Measurements from ENCODE around the gene CNTN5.

DNA sequence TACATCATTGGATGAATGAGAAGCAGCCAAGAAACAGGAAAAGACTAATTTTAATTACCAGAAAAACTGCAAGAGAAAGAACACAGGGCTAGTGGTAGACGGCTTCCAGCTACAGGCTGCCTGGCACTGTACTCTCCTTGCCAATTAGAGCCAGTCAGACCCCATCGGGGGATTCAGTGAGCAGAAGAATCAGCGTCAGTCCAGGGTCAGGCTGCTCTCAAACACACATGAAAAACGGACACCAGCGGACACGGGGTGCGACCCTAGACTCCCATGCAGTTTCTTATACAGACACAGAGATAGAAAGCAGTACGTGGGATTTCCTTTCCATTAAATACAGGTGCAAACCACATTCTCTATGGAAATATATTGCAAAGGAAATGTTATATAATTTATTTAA is 1.1 kb upstream of the CNTN5 start:
- no peak for TF ChIP-seq ZFP3 (CRISPR knock-in tag; IDR thresholded peaks at IDR 0.05)
- TF ChIP-seq PPARA (CRISPR knock-in tag; IDR thresholded peaks at IDR 0.05; ENCODE audit: borderline replicate concordance) = no peak
- no peak for TF ChIP-seq SNAI2 (CRISPR knock-in tag; IDR thresholded peaks at IDR 0.05)
- TF ChIP-seq, protein P1, sequence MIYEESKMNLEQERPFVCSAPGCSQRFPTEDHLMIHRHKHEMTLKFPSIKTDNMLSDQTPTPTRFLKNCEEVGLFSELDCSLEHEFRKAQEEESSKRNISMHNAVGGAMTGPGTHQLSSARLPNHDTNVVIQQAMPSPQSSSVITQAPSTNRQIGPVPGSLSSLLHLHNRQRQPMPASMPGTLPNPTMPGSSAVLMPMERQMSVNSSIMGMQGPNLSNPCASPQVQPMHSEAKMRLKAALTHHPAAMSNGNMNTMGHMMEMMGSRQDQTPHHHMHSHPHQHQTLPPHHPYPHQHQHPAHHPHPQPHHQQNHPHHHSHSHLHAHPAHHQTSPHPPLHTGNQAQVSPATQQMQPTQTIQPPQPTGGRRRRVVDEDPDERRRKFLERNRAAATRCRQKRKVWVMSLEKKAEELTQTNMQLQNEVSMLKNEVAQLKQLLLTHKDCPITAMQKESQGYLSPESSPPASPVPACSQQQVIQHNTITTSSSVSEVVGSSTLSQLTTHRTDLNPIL (CRISPR knock-in tag; IDR thresholded peaks at IDR 0.05; ENCODE audit: low read depth) = no peak
- TF ChIP-seq RARB (CRISPR knock-in tag; IDR thresholded peaks at IDR 0.05) = no peak
- no peak for TF ChIP-seq ZC3H10 (CRISPR knock-in tag; IDR thresholded peaks at IDR 0.05)
- no peak for TF ChIP-seq ZNF8 (CRISPR knock-in tag; IDR thresholded peaks at IDR 0.05)
- TF ChIP-seq, protein P2, sequence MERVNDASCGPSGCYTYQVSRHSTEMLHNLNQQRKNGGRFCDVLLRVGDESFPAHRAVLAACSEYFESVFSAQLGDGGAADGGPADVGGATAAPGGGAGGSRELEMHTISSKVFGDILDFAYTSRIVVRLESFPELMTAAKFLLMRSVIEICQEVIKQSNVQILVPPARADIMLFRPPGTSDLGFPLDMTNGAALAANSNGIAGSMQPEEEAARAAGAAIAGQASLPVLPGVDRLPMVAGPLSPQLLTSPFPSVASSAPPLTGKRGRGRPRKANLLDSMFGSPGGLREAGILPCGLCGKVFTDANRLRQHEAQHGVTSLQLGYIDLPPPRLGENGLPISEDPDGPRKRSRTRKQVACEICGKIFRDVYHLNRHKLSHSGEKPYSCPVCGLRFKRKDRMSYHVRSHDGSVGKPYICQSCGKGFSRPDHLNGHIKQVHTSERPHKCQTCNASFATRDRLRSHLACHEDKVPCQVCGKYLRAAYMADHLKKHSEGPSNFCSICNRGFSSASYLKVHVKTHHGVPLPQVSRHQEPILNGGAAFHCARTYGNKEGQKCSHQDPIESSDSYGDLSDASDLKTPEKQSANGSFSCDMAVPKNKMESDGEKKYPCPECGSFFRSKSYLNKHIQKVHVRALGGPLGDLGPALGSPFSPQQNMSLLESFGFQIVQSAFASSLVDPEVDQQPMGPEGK (CRISPR knock-in tag; IDR thresholded peaks at IDR 0.05; ENCODE audit: borderline replicate concordance) = no peak
- TF ChIP-seq ISL1 (CRISPR knock-in tag; IDR thresholded peaks at IDR 0.05) = no peak

Data from SK-N-SH treated with all-trans-retinoic acid at 6 μM for 48 hours (cell line).